Measurements from ENCODE around the gene MTOR.
"Not testable (repeated sequence)": the region's sequence is repeated elsewhere in the genome, so short reads cannot be mapped to it uniquely, and the experiment has no call there.

The MTOR gene

DNA sequence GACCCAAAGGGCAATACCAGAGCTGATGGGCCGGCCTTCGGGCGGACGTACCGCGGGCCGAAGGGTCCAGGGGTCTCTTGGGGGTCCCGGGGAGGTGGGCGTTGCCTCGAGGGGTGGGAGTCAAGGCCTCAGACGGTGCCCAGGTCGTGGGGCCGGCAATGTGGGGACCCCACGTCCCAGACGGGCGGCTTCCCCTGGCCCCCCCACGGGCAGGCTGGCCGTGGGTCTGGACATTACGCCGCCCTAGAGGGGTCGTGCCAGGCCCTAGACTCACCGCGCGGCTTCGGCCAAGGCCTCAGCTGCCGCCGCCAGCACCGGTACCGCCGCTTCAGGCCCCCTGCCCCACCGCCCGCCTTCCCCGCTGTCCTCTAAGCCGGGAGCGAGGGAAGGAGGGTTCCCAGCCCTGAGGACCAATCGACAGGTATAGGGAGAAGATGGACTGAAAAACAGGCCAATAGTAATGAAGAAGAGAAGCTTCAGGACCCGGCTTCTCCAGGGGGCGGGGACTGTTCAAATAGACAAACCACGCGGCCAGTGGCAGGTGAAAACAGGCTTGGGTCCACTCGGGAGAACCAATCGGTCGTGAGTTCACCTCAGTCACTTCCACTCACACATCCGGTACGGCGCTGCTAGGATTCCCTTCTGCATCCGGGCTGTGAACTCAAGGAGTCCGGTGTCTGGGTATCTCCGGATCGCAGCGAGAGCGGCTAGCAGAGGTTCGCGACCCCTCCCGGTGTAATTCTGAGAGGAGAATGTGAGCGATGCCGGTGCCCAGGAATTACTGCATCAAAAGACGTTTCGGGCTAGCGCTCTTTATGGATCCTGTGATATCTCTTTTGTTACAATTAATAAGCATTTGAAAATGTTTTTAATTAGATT, at the start of gene MTOR:
Gene MTOR (minus strand): TSS at position 381 of the 879 bp plus-strand sequence. CDS start 3,142 bp downstream, outside the sequence.
- H3K4me1 ChIP-seq (ENCODE audit: control insufficient read depth, insufficient read depth, low read length) = peaks cover 4% of the 10 kb centered on the region
- peak within 1 kb of the TSS; percentile 85 for H3K27ac ChIP-seq (ENCODE audit: low read depth, low read length)
- no peaks in the 10 kb centered on the region for H3K27me3 ChIP-seq (ENCODE audit: control insufficient read depth, insufficient read depth, low read length)
- H3K9ac ChIP-seq (ENCODE audit: low read length) = peak within 1 kb of the TSS; percentile 81
- H3K4me3 ChIP-seq (ENCODE audit: low read length) = peak within 1 kb of the TSS; percentile 83
- H3K36me3 ChIP-seq (ENCODE audit: control insufficient read depth, insufficient read depth, low read length) = peaks cover 7% of the 10 kb centered on the region

DNA sequence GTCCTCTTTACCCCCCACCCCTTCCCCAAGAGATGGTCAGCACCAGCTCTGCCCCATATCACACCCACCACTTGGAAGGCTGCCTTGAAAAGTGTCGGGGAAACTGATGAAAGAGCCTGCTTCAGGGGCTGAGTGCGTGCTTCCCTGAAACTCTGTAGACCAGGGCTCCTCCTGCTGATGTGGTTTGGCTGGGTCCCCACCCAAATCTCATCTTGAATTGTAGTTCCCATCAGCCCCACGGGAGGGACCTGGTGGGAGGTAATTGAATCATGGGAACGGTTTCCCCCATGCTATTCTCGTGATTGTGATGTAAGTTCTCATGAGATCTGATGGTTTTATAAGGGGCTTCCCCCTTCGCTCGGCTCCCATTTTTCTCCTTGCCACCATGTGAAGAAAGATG, 47.0 kb upstream of the MTOR start:
- Histone ChIP-seq H3K4me1 (ENCODE audit: control insufficient read depth, insufficient read depth, low read length) (no peaks in the 10 kb centered on the region), H3K27ac (ENCODE audit: low read depth, low read length) (no peak overlapping the region), H3K27me3 (ENCODE audit: control insufficient read depth, insufficient read depth, low read length) (no peaks in the 10 kb centered on the region), H3K4me3 (ENCODE audit: low read length) (no peak overlapping the region), H3K36me3 (ENCODE audit: control insufficient read depth, insufficient read depth, low read length) (no peaks in the 10 kb centered on the region), H3K9ac (ENCODE audit: low read length) (no peak overlapping the region)

DNA sequence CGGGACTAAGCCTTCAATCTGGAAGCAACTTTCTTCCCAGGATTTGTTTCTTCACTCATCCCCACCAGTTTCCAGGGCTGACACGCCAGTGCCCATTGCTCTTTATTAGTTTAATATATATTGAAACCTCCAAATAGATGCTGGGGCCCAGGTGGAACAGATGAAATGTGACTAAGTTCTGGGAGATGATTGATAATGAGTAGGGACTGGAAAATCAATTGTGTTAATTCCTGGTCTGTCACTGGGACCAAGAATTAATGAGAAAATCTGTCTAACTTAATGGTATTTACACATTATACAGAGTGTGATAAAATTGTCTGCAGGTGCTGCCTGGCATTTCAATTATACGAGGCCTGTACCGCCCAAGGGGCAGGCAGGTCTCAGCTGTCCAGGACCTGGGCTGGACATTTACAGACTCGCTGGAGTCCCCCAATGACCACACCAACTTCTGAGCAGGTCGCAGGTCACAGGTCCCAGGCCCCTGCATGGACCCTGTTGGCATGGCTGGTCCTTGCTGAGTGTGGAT, 46.4 kb upstream of the MTOR start:
- Histone ChIP-seq H3K36me3 (ENCODE audit: control insufficient read depth, insufficient read depth, low read length) (no peaks in the 10 kb centered on the region), H3K4me3 (ENCODE audit: low read length) (no peak overlapping the region), H3K27me3 (ENCODE audit: control insufficient read depth, insufficient read depth, low read length) (no peaks in the 10 kb centered on the region), H3K27ac (ENCODE audit: low read depth, low read length) (no peak overlapping the region), H3K4me1 (ENCODE audit: control insufficient read depth, insufficient read depth, low read length) (no peaks in the 10 kb centered on the region), H3K9ac (ENCODE audit: low read length) (no peak overlapping the region)

DNA sequence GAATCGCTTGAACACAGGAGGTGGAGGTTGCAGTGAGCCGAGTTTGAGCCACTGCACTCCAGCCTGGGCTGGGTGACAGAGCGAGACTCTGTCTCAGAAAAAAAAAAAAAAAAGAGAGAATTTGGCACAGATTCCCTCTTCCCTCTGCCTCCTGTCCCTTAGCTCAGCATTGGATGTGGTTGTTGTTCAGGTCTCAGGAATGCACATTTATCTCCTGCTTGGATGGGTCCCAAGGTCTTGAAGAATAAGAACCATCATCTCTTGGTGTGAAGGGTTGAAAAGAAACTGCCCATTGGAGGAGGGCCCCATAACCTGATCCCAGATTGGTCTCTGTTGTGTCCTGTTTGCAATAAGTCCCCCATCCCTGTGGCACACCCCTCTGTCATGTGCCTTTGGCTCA, 45.5 kb upstream of the MTOR start:
- no peaks in the 10 kb centered on the region for H3K27me3 ChIP-seq (ENCODE audit: control insufficient read depth, insufficient read depth, low read length)
- no peaks in the 10 kb centered on the region for H3K36me3 ChIP-seq (ENCODE audit: control insufficient read depth, insufficient read depth, low read length)
- no peaks in the 10 kb centered on the region for H3K4me1 ChIP-seq (ENCODE audit: control insufficient read depth, insufficient read depth, low read length)
- H3K27ac ChIP-seq (ENCODE audit: low read depth, low read length) = no peak overlapping the region
- H3K4me3 ChIP-seq (ENCODE audit: low read length) = no peak overlapping the region
- no peak overlapping the region for H3K9ac ChIP-seq (ENCODE audit: low read length)

DNA sequence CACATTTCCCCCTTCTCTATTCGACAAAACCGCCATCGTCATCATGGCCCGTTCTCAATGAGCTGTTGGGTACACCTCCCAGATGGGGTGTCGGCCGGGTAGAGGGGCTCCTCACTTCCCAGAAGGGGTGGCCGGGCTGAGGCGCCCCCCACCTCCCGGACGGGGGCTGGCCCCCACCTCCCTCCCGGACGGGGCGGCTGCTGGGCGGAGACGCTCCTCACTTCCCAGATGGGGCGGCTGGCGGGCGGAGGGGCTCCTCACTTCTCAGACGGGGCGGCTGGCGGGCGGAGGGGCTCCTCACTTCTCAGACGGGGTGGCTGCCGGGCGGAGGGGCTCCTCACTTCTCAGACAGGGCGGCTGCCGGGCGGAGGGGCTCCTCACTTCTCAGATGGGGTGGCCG, 43.2 kb upstream of the MTOR start:
- H3K4me3 ChIP-seq (ENCODE audit: low read length); H3K9ac ChIP-seq (ENCODE audit: low read length); H3K27ac ChIP-seq (ENCODE audit: low read depth, low read length); H3K36me3 ChIP-seq (ENCODE audit: control insufficient read depth, insufficient read depth, low read length); H3K4me1 ChIP-seq (ENCODE audit: control insufficient read depth, insufficient read depth, low read length); H3K27me3 ChIP-seq (ENCODE audit: control insufficient read depth, insufficient read depth, low read length): not testable (repeated sequence)

DNA sequence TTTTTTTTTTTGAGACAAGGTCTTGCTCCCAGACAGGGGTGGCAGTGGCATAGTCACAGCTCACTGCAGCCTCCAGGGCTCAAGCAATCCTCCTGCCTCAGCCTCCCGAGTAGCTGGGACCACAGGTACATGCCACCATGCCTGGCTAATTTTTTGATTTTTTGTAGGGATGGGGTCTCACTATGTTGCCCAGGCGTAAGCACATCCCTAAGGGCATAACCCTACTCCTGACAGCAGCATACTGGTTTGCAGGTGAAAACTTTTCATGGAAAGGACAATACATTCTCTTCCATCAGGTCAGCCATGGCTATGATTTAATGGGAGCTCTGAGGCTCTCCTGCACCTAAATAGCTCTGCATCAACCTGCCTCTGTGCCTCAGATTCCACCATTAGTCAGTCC, 40.0 kb upstream of the MTOR start:
- H3K27ac ChIP-seq (ENCODE audit: low read depth, low read length) = no peak overlapping the region
- H3K36me3 ChIP-seq (ENCODE audit: control insufficient read depth, insufficient read depth, low read length) = no peaks in the 10 kb centered on the region
- no peak overlapping the region for H3K4me3 ChIP-seq (ENCODE audit: low read length)
- H3K9ac ChIP-seq (ENCODE audit: low read length) = no peak overlapping the region
- H3K4me1 ChIP-seq (ENCODE audit: control insufficient read depth, insufficient read depth, low read length) = no peaks in the 10 kb centered on the region
- H3K27me3 ChIP-seq (ENCODE audit: control insufficient read depth, insufficient read depth, low read length) = no peaks in the 10 kb centered on the region

DNA sequence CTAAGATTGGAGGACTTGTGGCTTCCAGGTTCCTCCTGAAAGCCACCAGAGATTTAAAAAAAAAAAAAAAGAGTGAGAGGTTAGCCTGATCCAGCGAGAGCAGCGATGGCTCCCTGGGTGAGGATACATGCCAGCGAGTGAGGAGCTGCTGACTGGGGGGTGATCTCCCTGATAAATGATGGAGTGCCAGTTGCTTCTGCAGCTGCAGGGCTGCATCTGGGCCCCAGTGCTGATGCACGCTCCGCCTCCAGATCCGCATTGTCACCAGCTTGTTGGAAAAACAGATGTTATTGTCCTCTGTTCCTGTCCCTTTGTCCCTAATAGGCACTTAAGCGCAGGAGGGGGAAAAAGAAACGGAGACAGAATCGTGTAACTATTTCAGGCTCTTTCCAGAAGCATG, 39.2 kb upstream of the MTOR start:
- H3K27ac ChIP-seq (ENCODE audit: low read depth, low read length) = no peak overlapping the region
- H3K36me3 ChIP-seq (ENCODE audit: control insufficient read depth, insufficient read depth, low read length) = no peaks in the 10 kb centered on the region
- H3K4me1 ChIP-seq (ENCODE audit: control insufficient read depth, insufficient read depth, low read length) = no peaks in the 10 kb centered on the region
- no peaks in the 10 kb centered on the region for H3K27me3 ChIP-seq (ENCODE audit: control insufficient read depth, insufficient read depth, low read length)
- H3K9ac ChIP-seq (ENCODE audit: low read length) = no peak overlapping the region
- H3K4me3 ChIP-seq (ENCODE audit: low read length) = no peak overlapping the region

DNA sequence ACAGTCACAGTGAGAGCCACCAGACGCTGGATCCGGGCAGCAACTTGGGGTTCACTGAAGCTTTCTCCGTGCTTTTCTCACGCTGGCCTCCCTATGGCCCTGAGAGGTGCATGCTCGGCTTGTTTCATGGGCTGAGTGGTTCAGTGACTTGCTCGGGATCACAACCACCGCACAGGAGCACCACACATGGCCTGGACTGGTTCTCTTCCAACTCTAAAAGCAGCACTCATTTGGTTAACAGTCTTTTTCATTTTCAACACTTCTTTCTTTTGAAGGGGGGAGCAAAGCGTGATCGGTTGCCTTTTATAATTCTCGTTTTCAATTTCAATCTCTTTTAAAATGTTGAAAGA, 36.8 kb upstream of the MTOR start:
- H3K4me1 ChIP-seq (ENCODE audit: control insufficient read depth, insufficient read depth, low read length) = no peaks in the 10 kb centered on the region
- no peaks in the 10 kb centered on the region for H3K36me3 ChIP-seq (ENCODE audit: control insufficient read depth, insufficient read depth, low read length)
- H3K27me3 ChIP-seq (ENCODE audit: control insufficient read depth, insufficient read depth, low read length) = no peaks in the 10 kb centered on the region
- H3K9ac ChIP-seq (ENCODE audit: low read length) = no peak overlapping the region
- no peak overlapping the region for H3K27ac ChIP-seq (ENCODE audit: low read depth, low read length)
- no peak overlapping the region for H3K4me3 ChIP-seq (ENCODE audit: low read length)

DNA sequence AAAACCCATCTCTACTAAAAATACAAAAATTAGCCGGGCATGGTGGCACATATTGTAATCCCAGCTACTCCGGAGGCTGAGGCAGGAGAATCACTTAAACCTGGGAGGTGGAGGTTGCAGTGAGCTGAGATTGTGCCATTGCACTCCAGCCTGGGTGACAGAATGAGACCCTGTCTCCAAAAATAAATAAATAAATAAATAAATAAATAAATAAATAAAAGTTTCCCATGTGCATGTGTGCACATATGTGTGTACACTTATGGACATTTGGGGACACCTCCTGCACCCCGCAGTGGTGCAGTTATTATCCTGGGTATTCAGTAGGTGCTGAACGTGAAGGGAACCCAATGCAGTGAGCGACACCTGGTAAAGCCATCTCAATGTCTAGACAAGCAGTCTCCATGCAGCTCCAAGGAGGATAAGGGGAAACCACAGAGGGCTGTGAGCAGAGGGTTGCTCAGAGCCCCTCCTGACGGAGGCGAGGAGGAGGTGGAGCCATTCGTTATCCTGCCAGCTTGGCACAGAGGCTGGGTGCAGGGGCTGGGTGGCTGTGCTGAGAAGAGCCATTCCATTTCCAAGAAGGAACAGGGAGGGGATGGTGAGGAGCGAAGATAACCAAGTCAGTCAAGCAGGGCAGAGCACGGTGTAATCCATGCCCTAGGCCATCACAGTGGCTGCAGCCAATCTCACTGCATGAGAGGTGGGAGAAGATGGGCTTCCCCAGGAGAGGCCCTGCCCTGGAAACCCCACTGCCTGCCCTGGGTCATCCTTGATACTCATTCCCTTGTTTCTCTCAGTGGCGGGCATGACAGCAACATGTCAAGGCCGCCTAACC, 36.3 kb upstream of the MTOR start:
- no peaks in the 10 kb centered on the region for H3K36me3 ChIP-seq (ENCODE audit: control insufficient read depth, insufficient read depth, low read length)
- no peak overlapping the region for H3K27ac ChIP-seq (ENCODE audit: low read depth, low read length)
- no peaks in the 10 kb centered on the region for H3K27me3 ChIP-seq (ENCODE audit: control insufficient read depth, insufficient read depth, low read length)
- no peak overlapping the region for H3K9ac ChIP-seq (ENCODE audit: low read length)
- H3K4me3 ChIP-seq (ENCODE audit: low read length) = no peak overlapping the region
- no peaks in the 10 kb centered on the region for H3K4me1 ChIP-seq (ENCODE audit: control insufficient read depth, insufficient read depth, low read length)

DNA sequence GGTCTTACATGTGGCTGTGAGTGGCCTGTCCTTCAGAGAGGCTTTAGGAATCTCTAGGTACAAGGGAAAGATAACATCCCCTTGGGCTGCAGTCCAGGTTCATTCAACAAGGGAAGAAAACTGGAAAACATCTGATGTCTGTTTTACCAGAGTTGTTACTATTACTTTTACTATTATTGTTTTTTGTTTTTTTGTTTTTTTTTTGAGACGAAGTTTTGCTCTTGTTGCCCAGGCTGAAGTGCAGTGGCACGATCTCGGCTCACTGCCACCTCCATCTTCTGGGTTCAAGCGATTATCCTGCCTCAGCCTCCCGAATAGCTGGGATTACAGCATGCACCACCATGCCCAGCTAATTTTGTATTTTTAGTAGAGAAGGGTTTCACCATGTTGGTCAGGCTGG, 35.4 kb upstream of the MTOR start:
- H3K36me3 ChIP-seq (ENCODE audit: control insufficient read depth, insufficient read depth, low read length); H3K27ac ChIP-seq (ENCODE audit: low read depth, low read length); H3K4me1 ChIP-seq (ENCODE audit: control insufficient read depth, insufficient read depth, low read length); H3K27me3 ChIP-seq (ENCODE audit: control insufficient read depth, insufficient read depth, low read length); H3K9ac ChIP-seq (ENCODE audit: low read length); H3K4me3 ChIP-seq (ENCODE audit: low read length): not testable (repeated sequence)

DNA sequence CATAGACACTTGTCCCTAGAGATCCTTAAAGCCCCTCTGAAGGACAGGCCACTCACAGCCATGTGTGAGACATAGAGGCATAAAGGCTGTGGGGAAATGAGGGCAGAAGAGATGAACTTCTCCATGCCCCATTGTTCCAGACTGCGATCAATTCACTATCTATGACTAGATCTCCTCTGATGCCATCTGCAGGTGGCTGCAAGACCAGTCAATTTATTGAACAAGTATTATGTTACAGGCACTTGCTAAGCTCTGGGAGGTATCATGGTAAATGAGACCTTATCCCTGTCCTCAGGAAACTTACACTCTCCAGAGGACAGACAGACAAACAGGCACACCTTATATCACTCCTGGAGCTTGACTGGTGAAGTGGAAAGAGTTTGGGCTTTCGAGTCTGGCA, 33.6 kb upstream of the MTOR start:
- Histone ChIP-seq H3K27ac (ENCODE audit: low read depth, low read length) (no peak overlapping the region), H3K36me3 (ENCODE audit: control insufficient read depth, insufficient read depth, low read length) (peaks cover 2% of the 10 kb centered on the region), H3K4me3 (ENCODE audit: low read length) (no peak overlapping the region), H3K27me3 (ENCODE audit: control insufficient read depth, insufficient read depth, low read length) (no peaks in the 10 kb centered on the region), H3K9ac (ENCODE audit: low read length) (no peak overlapping the region), H3K4me1 (ENCODE audit: control insufficient read depth, insufficient read depth, low read length) (no peaks in the 10 kb centered on the region)

DNA sequence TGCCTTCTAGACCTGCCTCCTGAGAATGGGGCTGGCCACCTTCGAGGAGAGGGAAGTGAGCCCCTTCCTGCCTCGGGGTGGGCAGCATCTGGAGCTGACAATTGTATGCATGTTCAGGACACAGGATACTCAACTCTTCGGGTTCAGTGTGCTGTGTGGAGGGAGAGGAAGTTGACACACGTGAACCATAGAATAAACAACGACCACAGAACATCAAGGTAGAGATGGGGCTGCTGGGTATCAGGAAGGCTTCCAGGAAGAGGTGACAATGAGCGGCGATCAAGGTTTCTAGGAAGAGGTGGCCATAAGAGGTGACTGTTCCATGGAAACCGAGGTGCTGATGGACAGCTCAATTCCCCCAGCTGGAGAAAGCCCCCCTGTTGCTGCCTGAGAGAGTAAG, 32.6 kb upstream of the MTOR start:
- H3K36me3 ChIP-seq (ENCODE audit: control insufficient read depth, insufficient read depth, low read length) = peaks cover 2% of the 10 kb centered on the region
- no peaks in the 10 kb centered on the region for H3K4me1 ChIP-seq (ENCODE audit: control insufficient read depth, insufficient read depth, low read length)
- no peak overlapping the region for H3K27ac ChIP-seq (ENCODE audit: low read depth, low read length)
- no peak overlapping the region for H3K9ac ChIP-seq (ENCODE audit: low read length)
- H3K4me3 ChIP-seq (ENCODE audit: low read length) = no peak overlapping the region
- H3K27me3 ChIP-seq (ENCODE audit: control insufficient read depth, insufficient read depth, low read length) = no peaks in the 10 kb centered on the region

Data from rectal smooth muscle tissue (tissue), 1 donor.